GM18502 (cell line): ENCODE results near the gene RPL10A.
A peak's percentile ranks its signal among the peaks of the same experiment; 100 is the strongest.

ENCODE experiments used
- ATAC-seq: cut with Tn5 transposase; IDR thresholded peaks from one replicate; pipeline ENCODE4 v1.9.1; 2021; ENCODE audit warnings: mild to moderate bottlenecking; ENCODE audit not compliant: unreplicated experiment, poor library complexity

The RPL10A gene

GRCh38 chr6:35489995-35490791 lies 22.0 kb downstream of the RPL10A start:
- ATAC-seq: no peak

- no peak for ATAC-seq
Observed at GRCh38 chr6:35490821-35491557, 22.8 kb downstream of the RPL10A start.

GRCh38 chr6:35491558-35492257 lies 23.5 kb downstream of the RPL10A start:
- ATAC-seq: no peak

- ATAC-seq: no peak
Observed at GRCh38 chr6:35492258-35492973, 24.2 kb downstream of the RPL10A start.

GRCh38 chr6:35492974-35493284 lies 24.7 kb downstream of the RPL10A start:
- no peak for ATAC-seq

- ATAC-seq: no peak
Observed at GRCh38 chr6:35493307-35493983, 25.2 kb downstream of the RPL10A start.

- no peak for ATAC-seq
Observed at GRCh38 chr6:35494161-35494563, 26.0 kb downstream of the RPL10A start.

- no peak for ATAC-seq
Observed at GRCh38 chr6:35495258-35496035, 27.2 kb downstream of the RPL10A start.

GRCh38 chr6:35496036-35496840 lies 28.0 kb downstream of the RPL10A start:
- ATAC-seq: no peak

- ATAC-seq: peak; percentile 53
Observed at GRCh38 chr6:35496841-35497570, 28.8 kb downstream of the RPL10A start, which contains the start of gene TEAD3. Gene TEAD3 (minus strand): TSS chr6:35497079.

- peak; percentile 13 for ATAC-seq
Observed at GRCh38 chr6:35497571-35498421, 29.6 kb downstream of the RPL10A start.

GRCh38 chr6:35498422-35499067 lies 30.3 kb downstream of the RPL10A start:
- ATAC-seq: no peak

- ATAC-seq: no peak
Observed at GRCh38 chr6:35499372-35499771, 31.2 kb downstream of the RPL10A start.

GRCh38 chr6:35500782-35501181 lies 32.6 kb downstream of the RPL10A start:
- no peak for ATAC-seq

- ATAC-seq: no peak
Observed at GRCh38 chr6:35501784-35502183, 33.6 kb downstream of the RPL10A start.

- no peak for ATAC-seq
Observed at GRCh38 chr6:35503534-35503933, 35.3 kb downstream of the RPL10A start.
